GM20000 (cell line): ENCODE data around the gene ACOX3.

Experiments
- DNase-seq: peaks from one replicate; pipeline ENCODE4 v3.0.0; 2012; ENCODE audit warnings: low spot score
- CTCF ChIP-seq: IDR thresholded peaks from 2 replicates; pipeline ENCODE4 v1.5.1; 2012; ENCODE audit warnings: mild to moderate bottlenecking, control low read depth; ENCODE audit errors: extremely low read depth, missing control alignments

The ACOX3 gene

DNA sequence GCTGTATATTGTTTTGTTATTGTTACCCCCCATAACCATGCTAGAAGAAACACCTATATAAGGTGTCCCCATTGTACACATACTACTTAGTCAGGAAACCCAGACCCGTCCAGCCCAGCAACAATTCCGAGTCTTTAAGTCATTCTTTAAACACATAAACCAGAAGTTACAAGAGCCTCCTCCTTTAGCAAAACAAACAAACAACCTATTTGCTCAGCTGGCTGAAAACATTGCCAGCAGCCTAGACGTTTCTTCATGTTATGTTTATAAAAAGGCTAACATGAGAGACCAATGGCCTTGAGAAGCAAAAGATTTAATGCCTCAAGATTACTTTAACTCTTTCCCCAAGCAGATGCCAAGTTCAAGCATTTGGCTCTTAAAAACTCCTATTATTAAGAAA is 1.4 kb downstream of the ACOX3 start:
- TF ChIP-seq CTCF: no peak
- no peak for DNase-seq

- DNase-seq: no peak
- no peak for TF ChIP-seq CTCF
Observed at GRCh38 chr4:8438743-8439142, 1.8 kb downstream of the ACOX3 start.

- TF ChIP-seq CTCF: no peak
- no peak for DNase-seq
Observed at GRCh38 chr4:8437281-8437680, 3.2 kb downstream of the ACOX3 start.

- peak; percentile 69 for DNase-seq
- no peak for TF ChIP-seq CTCF
Observed at GRCh38 chr4:8435656-8436121, 4.8 kb downstream of the ACOX3 start.

GRCh38 chr4:8434251-8435073 is 6.1 kb downstream of the ACOX3 start:
- no peak for DNase-seq
- TF ChIP-seq CTCF: no peak

DNA sequence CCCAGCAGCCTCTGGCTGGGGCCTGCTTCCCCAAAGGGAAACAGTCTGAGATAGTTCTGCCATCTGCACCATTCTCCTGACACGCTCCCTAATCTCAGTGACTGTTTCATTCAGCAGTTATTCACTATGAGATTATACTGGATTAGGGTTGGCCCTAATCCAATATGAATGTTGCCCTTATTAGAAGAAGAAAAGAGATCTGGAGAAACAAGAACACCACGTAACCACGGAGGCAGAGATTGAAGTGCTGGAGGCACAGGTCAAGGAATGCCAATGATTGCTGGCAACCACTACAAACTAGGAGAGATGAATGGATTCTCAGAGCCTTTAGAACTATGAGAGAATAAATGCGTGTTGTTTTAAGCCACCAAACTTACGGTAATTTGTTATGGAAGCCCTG is 7.4 kb downstream of the ACOX3 start:
- no peak for TF ChIP-seq CTCF
- no peak for DNase-seq

DNA sequence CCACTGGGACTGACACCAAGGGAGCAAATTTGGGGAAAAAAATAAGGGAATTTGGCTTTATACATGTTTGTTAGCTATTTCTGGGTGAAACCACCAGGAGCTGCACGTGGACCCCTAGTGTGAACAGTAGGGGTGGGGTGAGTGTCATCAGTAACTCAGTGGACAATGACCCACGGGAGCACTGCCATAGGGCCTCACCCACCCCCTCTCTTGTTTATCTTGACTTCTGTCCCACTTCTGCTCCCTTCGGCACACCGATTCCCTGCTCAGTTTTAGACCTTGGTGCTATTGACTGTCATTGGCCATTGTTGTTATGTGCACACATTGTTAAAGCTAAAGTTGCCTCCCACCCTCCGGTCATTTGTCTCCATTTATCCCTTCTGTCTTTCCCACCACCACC is 9.0 kb downstream of the ACOX3 start:
- TF ChIP-seq CTCF: no peak
- no peak for DNase-seq
